Activated T-cell treated with anti-CD3 and anti-CD28 coated beads for 4 hours (primary cell): ENCODE data around the gene PPP1R12A.
"Not testable (repeated sequence)": the region's sequence is repeated elsewhere in the genome, so short reads cannot be mapped to it uniquely, and the experiment has no call there.

ENCODE experiments used
- DNase-seq: peaks from one replicate; pipeline ENCODE4 v3.0.0-alpha.2; 2020

PPP1R12A gene

GRCh38 chr12:79891506-79892162 lies 43.3 kb downstream of the PPP1R12A start:
- DNase-seq, result no peak

GRCh38 chr12:79887890-79888289 lies 47.0 kb downstream of the PPP1R12A start:
- no peak for DNase-seq

- no peak for DNase-seq
Measured at GRCh38 chr12:79886917-79887519, 47.9 kb downstream of the PPP1R12A start.

GRCh38 chr12:79885911-79886490 lies 48.9 kb downstream of the PPP1R12A start:
- DNase-seq, result no peak

GRCh38 chr12:79884401-79885006 lies 50.4 kb downstream of the PPP1R12A start:
- DNase-seq, result no peak

- no peak for DNase-seq
Measured at GRCh38 chr12:79883216-79883615, 51.7 kb downstream of the PPP1R12A start.

GRCh38 chr12:79881351-79881750 lies 53.5 kb downstream of the PPP1R12A start:
- no peak for DNase-seq

GRCh38 chr12:79878506-79878905 lies 56.4 kb downstream of the PPP1R12A start:
- not testable (repeated sequence) for DNase-seq

- DNase-seq, result no peak
Measured at GRCh38 chr12:79877246-79877645, 57.7 kb downstream of the PPP1R12A start.

GRCh38 chr12:79874665-79875064 lies 60.2 kb downstream of the PPP1R12A start:
- DNase-seq, result no peak

GRCh38 chr12:79873201-79873600 lies 61.7 kb downstream of the PPP1R12A start:
- no peak for DNase-seq

- DNase-seq, result no peak
Measured at GRCh38 chr12:79871621-79872020, 63.3 kb downstream of the PPP1R12A start.

GRCh38 chr12:79870916-79871315 lies 64.0 kb downstream of the PPP1R12A start:
- no peak for DNase-seq

GRCh38 chr12:79859646-79860045 lies 75.3 kb downstream of the PPP1R12A start:
- no peak for DNase-seq

- no peak for DNase-seq
Measured at GRCh38 chr12:79858518-79858917, 76.4 kb downstream of the PPP1R12A start.

GRCh38 chr12:79857675-79858074 lies 77.2 kb downstream of the PPP1R12A start:
- no peak for DNase-seq

- DNase-seq, result no peak
Measured at GRCh38 chr12:79850610-79851299, 84.1 kb downstream of the PPP1R12A start.

- DNase-seq, result no peak
Measured at GRCh38 chr12:79848339-79848738, 86.6 kb downstream of the PPP1R12A start.

GRCh38 chr12:79847417-79847816 lies 87.5 kb downstream of the PPP1R12A start:
- DNase-seq, result no peak

- no peak for DNase-seq
Measured at GRCh38 chr12:79844693-79845092, 90.2 kb downstream of the PPP1R12A start.

- no peak for DNase-seq
Measured at GRCh38 chr12:79843978-79844377, 90.9 kb downstream of the PPP1R12A start.

- DNase-seq, result no peak
Measured at GRCh38 chr12:79842630-79843029, 92.3 kb downstream of the PPP1R12A start.

- no peak for DNase-seq
Measured at GRCh38 chr12:79841878-79842265, 93.0 kb downstream of the PPP1R12A start.
